Suppressor macrophage treated with lipopolysaccharide for 1 hour (primary cell): ENCODE results near the gene SLC13A5.
"Not testable (repeated sequence)": the region's sequence is repeated elsewhere in the genome, so short reads cannot be mapped to it uniquely, and the experiment has no call there.

ENCODE experiments used
- DNase-seq, 3 donors: peaks; one replicate each; pipeline ENCODE4 v3.0.0-alpha.2; 2020 to 2022

SLC13A5 gene

GRCh38 chr17:6660101-6660500 is 53.1 kb downstream of the SLC13A5 start:
- DNase-seq = peak in 1 of 3 donors; percentile 34

GRCh38 chr17:6658411-6658810 is 54.8 kb downstream of the SLC13A5 start:
- DNase-seq = not testable (repeated sequence)

- no peak for DNase-seq
Observed at GRCh38 chr17:6657633-6658287, 55.4 kb downstream of the SLC13A5 start.

- DNase-seq = not testable (repeated sequence)
Observed at GRCh38 chr17:6656797-6657632, 56.2 kb downstream of the SLC13A5 start.

GRCh38 chr17:6655732-6656361 is 57.3 kb downstream of the SLC13A5 start:
- not testable (repeated sequence) for DNase-seq

GRCh38 chr17:6654841-6655731 is 58.1 kb downstream of the SLC13A5 start:
- peak in 1 of 3 donors; percentile 45 for DNase-seq

- DNase-seq = peak in 1 of 3 donors; percentile 25
Observed at GRCh38 chr17:6651919-6652452, 61.2 kb downstream of the SLC13A5 start.

- DNase-seq = peak; percentile 97 to 98 (median 97)
Observed at GRCh38 chr17:6651354-6651918, 61.7 kb downstream of the SLC13A5 start, which contains the start of the genes C17orf100 and MED31. Gene C17orf100 (plus strand): TSS chr17:6651762. CDS start chr17:6651914, 152 bp downstream. Gene MED31 (minus strand): TSS chr17:6651605. CDS start chr17:6651528, 77 bp downstream.

GRCh38 chr17:6648181-6648580 is 65.0 kb downstream of the SLC13A5 start:
- peak in 2 of 3 donors; percentile 23 to 24 for DNase-seq

GRCh38 chr17:6643451-6644125 is 69.6 kb downstream of the SLC13A5 start:
- no peak for DNase-seq

GRCh38 chr17:6642592-6642991 is 70.6 kb downstream of the SLC13A5 start:
- no peak for DNase-seq

- peak in 2 of 3 donors; percentile 28 to 30 for DNase-seq
Observed at GRCh38 chr17:6641247-6641863, 71.8 kb downstream of the SLC13A5 start.

- peak; percentile 93 to 97 (median 96) for DNase-seq
Observed at GRCh38 chr17:6640536-6641246, 72.5 kb downstream of the SLC13A5 start, which contains the start of the genes KIAA0753 and TXNDC17. Gene KIAA0753 (minus strand): TSS chr17:6640711. CDS start chr17:6635103, 5,608 bp downstream. Gene TXNDC17 (plus strand): TSS chr17:6641060. CDS start chr17:6641083, 23 bp downstream.

GRCh38 chr17:6639586-6640535 is 73.3 kb downstream of the SLC13A5 start:
- peak; percentile 60 to 77 (median 61) for DNase-seq

GRCh38 chr17:6639014-6639585 is 74.1 kb downstream of the SLC13A5 start:
- no peak for DNase-seq

GRCh38 chr17:6638046-6638908 is 74.9 kb downstream of the SLC13A5 start:
- no peak for DNase-seq

- no peak for DNase-seq
Observed at GRCh38 chr17:6637458-6637840, 75.7 kb downstream of the SLC13A5 start.
